ENCODE measurements around the gene SPTLC3.

The SPTLC3 gene

DNA sequence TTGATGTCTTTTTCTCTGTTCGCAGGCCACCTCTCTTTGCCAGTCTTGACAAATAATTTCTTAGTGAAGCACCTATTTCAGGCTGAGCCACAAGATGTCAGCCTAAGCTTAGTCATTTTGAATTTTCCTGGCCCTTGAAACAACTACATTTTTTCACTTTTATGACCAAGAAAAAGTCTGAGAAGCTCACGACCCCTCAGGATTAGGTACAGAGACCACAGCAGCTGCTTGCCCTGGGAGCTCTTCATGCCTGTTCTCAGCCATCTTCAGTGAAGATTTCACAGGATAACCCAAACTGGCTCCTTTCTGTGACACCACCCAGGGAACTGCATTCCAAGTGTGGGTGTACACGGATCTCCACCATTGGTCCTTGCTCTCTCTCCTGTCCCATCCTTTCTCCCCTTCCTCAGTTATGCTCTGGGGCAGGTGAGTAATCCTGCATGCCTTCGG, 38.4 kb upstream of the SPTLC3 start:
- TF ChIP-seq CSRNP3 (CRISPR knock-in tag; IDR thresholded peaks at IDR 0.05) (no peak), BACH2 (CRISPR knock-in tag; IDR thresholded peaks at IDR 0.05; ENCODE audit: borderline replicate concordance) (no peak), ZNF8 (CRISPR knock-in tag; IDR thresholded peaks at IDR 0.05) (no peak)
- no peak for ATAC-seq

DNA sequence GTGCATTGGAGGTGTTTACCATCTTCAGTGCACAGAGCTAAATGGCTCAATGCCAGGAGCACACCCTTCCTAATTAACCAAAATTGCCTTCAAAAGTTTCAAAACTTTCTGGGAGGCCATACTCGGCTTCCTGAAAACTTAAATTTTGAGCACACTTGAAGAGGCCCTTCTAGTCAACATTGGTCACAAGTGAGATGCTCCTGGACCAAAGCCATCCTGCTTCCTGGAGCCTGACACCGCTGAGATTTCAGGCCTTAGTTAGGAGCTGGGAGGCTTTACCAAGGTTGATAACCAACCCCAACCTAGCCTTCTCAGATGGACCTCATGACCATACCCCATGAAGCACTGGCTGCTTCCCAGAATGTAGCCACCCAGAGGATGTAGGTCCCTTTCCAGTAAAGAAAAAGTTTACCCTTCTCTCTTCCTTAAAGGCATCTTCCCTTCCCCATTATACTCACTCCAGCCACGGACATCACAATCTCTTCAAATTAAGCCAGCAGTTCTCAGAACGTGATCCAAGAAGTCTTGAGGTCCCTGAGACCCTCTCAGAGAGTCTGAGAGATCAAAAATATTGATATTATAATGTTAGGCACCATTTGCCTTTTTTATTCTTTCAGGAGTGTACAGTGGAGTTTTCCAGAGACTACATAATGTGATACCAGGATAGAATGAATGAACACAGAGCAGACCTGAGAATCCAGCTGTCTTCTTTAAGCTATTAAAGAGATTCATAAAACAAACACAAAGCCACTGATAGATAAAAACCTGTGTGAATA, 32.8 kb upstream of the SPTLC3 start:
- TF ChIP-seq PATZ1 (CRISPR knock-in tag; IDR thresholded peaks at IDR 0.05; ENCODE audit: borderline replicate concordance) = no peak
- no peak for TF ChIP-seq ZC3H10 (CRISPR knock-in tag; IDR thresholded peaks at IDR 0.05)
- TF ChIP-seq SNAI2 (CRISPR knock-in tag; IDR thresholded peaks at IDR 0.05) = no peak
- ATAC-seq = no peak

DNA sequence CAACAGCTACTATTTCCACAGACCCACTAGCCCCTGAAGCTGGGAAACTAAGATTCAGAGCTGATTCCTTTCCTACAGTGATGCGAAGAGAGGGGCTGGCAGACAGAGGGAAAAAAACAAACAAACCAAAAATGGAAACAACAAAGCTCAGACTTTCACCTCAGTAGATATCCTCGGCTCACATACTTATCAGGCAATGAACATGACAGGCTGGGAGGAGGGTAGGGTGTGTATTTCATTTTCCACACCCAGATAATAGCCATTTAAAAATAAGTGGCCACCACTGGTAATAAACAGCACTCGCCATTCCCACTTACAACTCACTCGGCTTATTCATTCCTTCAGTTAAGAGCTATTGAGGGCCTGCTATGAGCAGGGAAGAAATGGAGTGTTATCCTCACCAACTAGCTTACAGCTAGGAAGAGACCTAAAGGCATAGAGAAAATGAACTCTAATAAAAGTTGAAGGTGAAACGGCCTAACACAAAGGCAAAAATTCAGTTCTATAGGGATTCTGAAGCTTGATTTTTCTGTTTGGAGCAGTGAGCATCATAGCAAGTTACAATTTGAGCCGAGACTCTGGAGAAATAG, 32.0 kb upstream of the SPTLC3 start:
- TF ChIP-seq, protein P1, sequence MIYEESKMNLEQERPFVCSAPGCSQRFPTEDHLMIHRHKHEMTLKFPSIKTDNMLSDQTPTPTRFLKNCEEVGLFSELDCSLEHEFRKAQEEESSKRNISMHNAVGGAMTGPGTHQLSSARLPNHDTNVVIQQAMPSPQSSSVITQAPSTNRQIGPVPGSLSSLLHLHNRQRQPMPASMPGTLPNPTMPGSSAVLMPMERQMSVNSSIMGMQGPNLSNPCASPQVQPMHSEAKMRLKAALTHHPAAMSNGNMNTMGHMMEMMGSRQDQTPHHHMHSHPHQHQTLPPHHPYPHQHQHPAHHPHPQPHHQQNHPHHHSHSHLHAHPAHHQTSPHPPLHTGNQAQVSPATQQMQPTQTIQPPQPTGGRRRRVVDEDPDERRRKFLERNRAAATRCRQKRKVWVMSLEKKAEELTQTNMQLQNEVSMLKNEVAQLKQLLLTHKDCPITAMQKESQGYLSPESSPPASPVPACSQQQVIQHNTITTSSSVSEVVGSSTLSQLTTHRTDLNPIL (CRISPR knock-in tag; IDR thresholded peaks at IDR 0.05; ENCODE audit: low read depth) = no peak
- no peak for TF ChIP-seq ZFP3 (CRISPR knock-in tag; IDR thresholded peaks at IDR 0.05)
- TF ChIP-seq TOX (CRISPR knock-in tag; IDR thresholded peaks at IDR 0.05; ENCODE audit: borderline replicate concordance) = no peak
- TF ChIP-seq ISL1 (CRISPR knock-in tag; IDR thresholded peaks at IDR 0.05) = no peak
- TF ChIP-seq TCF4 (CRISPR knock-in tag; IDR thresholded peaks at IDR 0.05; ENCODE audit: borderline replicate concordance) = no peak
- no peak for TF ChIP-seq ESRRG (CRISPR knock-in tag; IDR thresholded peaks at IDR 0.05)
- TF ChIP-seq GLIS3 (CRISPR knock-in tag; IDR thresholded peaks at IDR 0.05) = no peak
- TF ChIP-seq PATZ1 (CRISPR knock-in tag; IDR thresholded peaks at IDR 0.05; ENCODE audit: borderline replicate concordance) = no peak
- no peak for TF ChIP-seq BACH2 (CRISPR knock-in tag; IDR thresholded peaks at IDR 0.05; ENCODE audit: borderline replicate concordance)
- no peak for TF ChIP-seq CSRNP3 (CRISPR knock-in tag; IDR thresholded peaks at IDR 0.05)
- no peak for TF ChIP-seq ARNTL (CRISPR knock-in tag; IDR thresholded peaks at IDR 0.05; ENCODE audit: borderline replicate concordance, low read depth)

GRCh38 chr20:12977328-12978125, 31.2 kb upstream of the SPTLC3 start:
- no peak for ATAC-seq
- TF ChIP-seq TCF4 (CRISPR knock-in tag; IDR thresholded peaks at IDR 0.05; ENCODE audit: borderline replicate concordance) = no peak
- no peak for TF ChIP-seq TSHZ2 (CRISPR knock-in tag; IDR thresholded peaks at IDR 0.05)
- no peak for TF ChIP-seq ZNF565 (CRISPR knock-in tag; conservative IDR thresholded peaks at IDR 0.05; ENCODE audit: low read depth)
- TF ChIP-seq BACH2 (CRISPR knock-in tag; IDR thresholded peaks at IDR 0.05; ENCODE audit: borderline replicate concordance) = no peak
- TF ChIP-seq, protein P1 (CRISPR knock-in tag; IDR thresholded peaks at IDR 0.05; ENCODE audit: low read depth) = no peak
- no peak for TF ChIP-seq RARB (CRISPR knock-in tag; IDR thresholded peaks at IDR 0.05)
- TF ChIP-seq PPARA (CRISPR knock-in tag; IDR thresholded peaks at IDR 0.05; ENCODE audit: borderline replicate concordance) = no peak
- TF ChIP-seq SNAI2 (CRISPR knock-in tag; IDR thresholded peaks at IDR 0.05) = no peak
- TF ChIP-seq ZNF8 (CRISPR knock-in tag; IDR thresholded peaks at IDR 0.05) = no peak
- TF ChIP-seq ARNTL (CRISPR knock-in tag; IDR thresholded peaks at IDR 0.05; ENCODE audit: borderline replicate concordance, low read depth) = no peak
- TF ChIP-seq ZC3H10 (CRISPR knock-in tag; IDR thresholded peaks at IDR 0.05) = no peak

More for the DNA sequence above, 32.0 kb upstream of the SPTLC3 start:
- no peak for ATAC-seq

Data from SK-N-SH treated with all-trans-retinoic acid at 6 μM for 48 hours (cell line).